Hepatocyte (in vitro differentiated cells): ENCODE data around the gene RYR3.

ENCODE experiments used
- CTCF ChIP-seq: fragments of 200-600 bp; sonication (generic); IDR thresholded peaks from 2 replicates; pipeline ENCODE4 v1.5.1; 2016; ENCODE audit warnings: antibody characterized with exemption, mild to moderate bottlenecking; ENCODE audit not compliant: poor library complexity
- EZH2 ChIP-seq: fragments of 200-600 bp; sonication (generic); IDR thresholded peaks from 2 replicates; pipeline ENCODE4 v1.6.1; 2016; ENCODE audit warnings: antibody characterized with exemption, mild to moderate bottlenecking, borderline replicate concordance

GRCh38 chr15:33516563-33516962 lies 205.8 kb downstream of the RYR3 start:
- TF ChIP-seq EZH2 = no peak
- no peak for TF ChIP-seq CTCF
